HG03097 (cell line): ENCODE measurements around the gene CCDC33.

ENCODE experiments used
- ATAC-seq: cut with Tn5 transposase; IDR thresholded peaks from one replicate; pipeline ENCODE4 v1.9.1; 2021; ENCODE audit not compliant: unreplicated experiment, low FRiP score

The CCDC33 gene

GRCh38 chr15:74208496-74208895 lies 27.6 kb upstream of the CCDC33 start:
- ATAC-seq = no peak

- no peak for ATAC-seq
Measured at GRCh38 chr15:74208901-74209559, 27.1 kb upstream of the CCDC33 start.

- ATAC-seq = no peak
Measured at GRCh38 chr15:74209560-74209958, 26.6 kb upstream of the CCDC33 start.

- no peak for ATAC-seq
Measured at GRCh38 chr15:74209997-74210671, 26.0 kb upstream of the CCDC33 start.

GRCh38 chr15:74210729-74211128 lies 25.4 kb upstream of the CCDC33 start:
- no peak for ATAC-seq

GRCh38 chr15:74211656-74212055 lies 24.5 kb upstream of the CCDC33 start:
- no peak for ATAC-seq

GRCh38 chr15:74212494-74212893 lies 23.6 kb upstream of the CCDC33 start:
- no peak for ATAC-seq

GRCh38 chr15:74213858-74214284 lies 22.3 kb upstream of the CCDC33 start:
- no peak for ATAC-seq

GRCh38 chr15:74214324-74215021 lies 21.7 kb upstream of the CCDC33 start:
- ATAC-seq = no peak

- ATAC-seq = no peak
Measured at GRCh38 chr15:74215958-74216357, 20.2 kb upstream of the CCDC33 start.

GRCh38 chr15:74216949-74217348 lies 19.2 kb upstream of the CCDC33 start:
- no peak for ATAC-seq

GRCh38 chr15:74217907-74218885 lies 17.9 kb upstream of the CCDC33 start:
- no peak for ATAC-seq

GRCh38 chr15:74220475-74221248 lies 15.5 kb upstream of the CCDC33 start:
- ATAC-seq = no peak

GRCh38 chr15:74221399-74222239 lies 14.5 kb upstream of the CCDC33 start:
- ATAC-seq = no peak

- ATAC-seq = no peak
Measured at GRCh38 chr15:74222240-74223119, 13.6 kb upstream of the CCDC33 start.

- ATAC-seq = no peak
Measured at GRCh38 chr15:74225928-74226327, 10.2 kb upstream of the CCDC33 start.

GRCh38 chr15:74226761-74227540 lies 9.2 kb upstream of the CCDC33 start:
- no peak for ATAC-seq
